IPS-20b (cell line): ENCODE measurements around the gene NRAS.

Source experiments
- H3K27ac ChIP-seq: one replicate; pipeline ENCODE4 v1.5.1; 2013; ENCODE audit warnings: low read length
- H3K27me3 ChIP-seq: 2 replicates; pipeline ENCODE4 v1.6.1; 2013; ENCODE audit warnings: mild to moderate bottlenecking, low read length, inconsistent platforms; ENCODE audit not compliant: insufficient read depth
- H3K36me3 ChIP-seq: 2 replicates; pipeline ENCODE4 v1.6.1; 2013; ENCODE audit warnings: low read depth, mild to moderate bottlenecking, inconsistent platforms, low read length, moderate library complexity; ENCODE audit not compliant: insufficient read depth
- H3K4me1 ChIP-seq: 2 replicates; pipeline ENCODE4 v1.6.1; 2013; ENCODE audit warnings: mild to moderate bottlenecking, control low read depth, inconsistent platforms, low read length, moderate library complexity; ENCODE audit not compliant: insufficient read depth
- H3K4me3 ChIP-seq: 2 replicates; pipeline ENCODE4 v1.5.1; 2013; ENCODE audit warnings: mild to moderate bottlenecking, low read length, inconsistent platforms
- H3K9ac ChIP-seq: 2 replicates; pipeline ENCODE4 v1.6.1; 2013; ENCODE audit warnings: low read depth, mild to moderate bottlenecking, inconsistent platforms, low read length, moderate library complexity
- H3K9me3 ChIP-seq: 2 replicates; pipeline ENCODE4 v1.6.1; 2013; ENCODE audit warnings: mild to moderate bottlenecking, low read depth, low read length, inconsistent platforms; ENCODE audit not compliant: insufficient read depth

NRAS gene

DNA sequence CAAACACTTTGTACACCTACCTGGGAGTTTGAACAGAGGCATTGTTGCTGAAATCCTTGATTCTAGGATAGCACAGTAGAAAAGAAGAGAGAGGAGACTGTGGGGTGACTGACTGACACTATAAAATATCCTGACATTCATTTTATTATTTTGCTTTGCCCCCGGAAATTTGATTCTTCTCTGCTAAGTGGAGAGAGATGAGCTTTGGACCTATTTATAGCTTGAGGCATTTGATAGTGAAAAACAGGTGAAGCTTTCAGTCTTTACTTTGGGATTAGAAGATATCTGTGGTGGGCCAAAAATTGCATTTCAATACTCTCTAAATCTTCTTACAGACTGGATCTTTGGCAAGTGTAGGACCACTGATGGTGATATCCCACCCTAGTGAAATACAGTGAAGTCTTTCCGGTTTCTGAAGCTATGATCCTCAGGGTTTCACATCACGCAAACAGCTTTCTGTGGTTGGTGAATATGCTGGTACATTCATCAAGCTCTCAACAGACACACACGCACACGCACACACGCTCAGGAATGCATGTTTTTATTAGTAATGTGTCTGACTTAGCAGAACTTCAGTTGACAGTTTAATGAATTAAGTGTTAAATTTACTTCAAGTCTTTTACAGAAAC, 21.0 kb downstream of the NRAS start, which contains the start of gene AMPD1:
AMPD1 (minus strand) TSS at position 117 of the 629 bp plus-strand sequence; CDS start at position 42, 75 bp downstream.
- Histone ChIP-seq H3K9ac (no peak within 1 kb of the TSS), H3K27me3 (no peaks in the 10 kb centered on the region), H3K4me3 (no peak within 1 kb of the TSS), H3K27ac (no peak within 1 kb of the TSS), H3K9me3 (no peaks in the 10 kb centered on the region), H3K36me3 (no peaks in the 10 kb centered on the region), H3K4me1 (no peaks in the 10 kb centered on the region)

- Histone ChIP-seq H3K27ac (no peak overlapping the region), H3K9me3 (no peaks in the 10 kb centered on the region), H3K36me3 (no peaks in the 10 kb centered on the region), H3K4me1 (no peaks in the 10 kb centered on the region), H3K27me3 (no peaks in the 10 kb centered on the region), H3K4me3 (no peak overlapping the region), H3K9ac (no peak overlapping the region)
These were observed 21.8 kb downstream of the NRAS start for GRCh38 chr1:114694540-114695310.

GRCh38 chr1:114692947-114693346, 23.6 kb downstream of the NRAS start:
- Histone ChIP-seq H3K4me3 (no peak overlapping the region), H3K9ac (no peak overlapping the region), H3K9me3 (no peaks in the 10 kb centered on the region), H3K4me1 (no peaks in the 10 kb centered on the region), H3K36me3 (no peaks in the 10 kb centered on the region), H3K27ac (no peak overlapping the region), H3K27me3 (no peaks in the 10 kb centered on the region)

DNA sequence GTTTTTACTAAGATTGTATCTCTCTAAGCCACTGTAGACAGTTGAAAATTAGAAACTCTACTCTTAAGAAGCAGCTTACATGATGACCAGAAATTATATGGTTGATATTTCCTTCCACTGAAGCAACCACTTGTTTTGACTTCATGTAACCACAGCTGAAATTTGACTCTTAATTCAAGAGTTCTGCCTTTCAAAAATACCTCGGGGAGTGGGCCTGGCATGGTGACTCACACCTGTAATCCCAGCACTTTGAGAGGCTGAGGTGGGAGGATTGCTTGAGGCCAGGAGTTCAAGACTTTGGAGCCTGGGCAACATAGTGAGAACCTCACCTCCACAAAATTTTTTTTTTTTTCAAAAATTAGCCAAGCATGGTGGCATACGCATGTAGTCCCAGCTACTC, 25.5 kb downstream of the NRAS start:
- Histone ChIP-seq H3K4me1 (no peaks in the 10 kb centered on the region), H3K9ac (no peak overlapping the region), H3K4me3 (no peak overlapping the region), H3K27ac (no peak overlapping the region), H3K27me3 (no peaks in the 10 kb centered on the region; the same call in 1 of the 2 replicates), H3K36me3 (no peaks in the 10 kb centered on the region), H3K9me3 (no peaks in the 10 kb centered on the region)

- Histone ChIP-seq H3K9me3 (no peaks in the 10 kb centered on the region), H3K9ac (no peak overlapping the region), H3K4me1 (no peaks in the 10 kb centered on the region), H3K36me3 (no peaks in the 10 kb centered on the region), H3K27ac (no peak overlapping the region), H3K4me3 (no peak overlapping the region), H3K27me3 (no peaks in the 10 kb centered on the region; the same call in 1 of the 2 replicates)
These were observed 26.4 kb downstream of the NRAS start for GRCh38 chr1:114690148-114690547.

- no peaks in the 10 kb centered on the region; the same call in 1 of the 2 replicates for H3K27me3 ChIP-seq
- no peak overlapping the region for H3K27ac ChIP-seq
- H3K4me1 ChIP-seq = no peaks in the 10 kb centered on the region
- H3K9me3 ChIP-seq = no peaks in the 10 kb centered on the region
- H3K9ac ChIP-seq = no peak overlapping the region
- H3K36me3 ChIP-seq = no peaks in the 10 kb centered on the region
- no peak overlapping the region for H3K4me3 ChIP-seq
These were observed 28.0 kb downstream of the NRAS start for GRCh38 chr1:114688526-114688925.

GRCh38 chr1:114685851-114686250, 30.7 kb downstream of the NRAS start:
- Histone ChIP-seq H3K27me3 (no peaks in the 10 kb centered on the region; the same call in 1 of the 2 replicates), H3K4me3 (no peak overlapping the region), H3K27ac (no peak overlapping the region), H3K9me3 (no peaks in the 10 kb centered on the region), H3K9ac (no peak overlapping the region), H3K36me3 (no peaks in the 10 kb centered on the region), H3K4me1 (no peaks in the 10 kb centered on the region)

DNA sequence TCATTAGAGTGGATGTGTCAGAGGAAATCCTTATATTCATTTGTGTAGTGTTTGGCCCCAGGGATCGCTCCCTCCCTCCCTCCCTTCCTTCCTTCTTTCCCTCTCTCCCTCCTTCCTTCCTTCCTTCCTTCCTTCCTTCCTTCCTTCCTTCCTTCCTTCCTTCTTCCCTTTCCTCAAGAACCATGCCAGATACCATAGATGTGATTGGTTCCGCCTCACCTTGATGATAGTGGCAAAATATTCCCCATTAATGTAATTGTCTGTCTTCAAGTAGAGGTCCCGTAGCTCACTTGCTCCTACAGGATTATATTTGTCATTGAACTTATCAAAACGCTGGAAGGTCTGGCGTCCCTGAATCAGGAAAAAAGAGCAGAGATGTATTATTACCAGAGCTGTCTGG, 38.9 kb downstream of the NRAS start:
- Histone ChIP-seq H3K36me3 (no peaks in the 10 kb centered on the region), H3K27me3 (peaks cover 14% of the 10 kb centered on the region; the same call in 1 of the 2 replicates), H3K9me3 (no peaks in the 10 kb centered on the region; the same call in 1 of the 2 replicates), H3K27ac (no peak overlapping the region), H3K9ac (no peak overlapping the region), H3K4me1 (no peaks in the 10 kb centered on the region), H3K4me3 (no peak overlapping the region)

DNA sequence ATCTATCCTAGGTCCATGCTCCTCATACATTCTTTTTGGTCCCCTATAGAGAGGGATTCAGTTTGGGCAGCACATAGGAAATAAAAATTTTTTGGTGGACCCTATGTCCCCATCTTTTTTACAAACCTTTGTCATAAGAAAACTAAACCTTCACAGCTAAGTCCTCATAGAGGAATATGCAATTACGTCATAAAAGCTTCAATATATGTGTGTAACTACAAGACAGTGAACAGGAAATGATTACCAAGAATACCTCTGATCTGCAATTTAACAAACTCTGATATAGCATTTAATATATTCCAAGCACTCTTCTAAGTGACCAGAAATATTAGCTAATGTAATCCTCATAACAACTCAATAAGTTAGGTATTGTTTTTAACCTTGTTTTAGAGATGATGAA, 40.5 kb downstream of the NRAS start:
- Histone ChIP-seq H3K9ac (no peak overlapping the region), H3K27ac (no peak overlapping the region), H3K9me3 (no peaks in the 10 kb centered on the region; the same call in 1 of the 2 replicates), H3K27me3 (peaks cover 26% of the 10 kb centered on the region), H3K36me3 (no peaks in the 10 kb centered on the region), H3K4me3 (no peak overlapping the region), H3K4me1 (no peaks in the 10 kb centered on the region)

- Histone ChIP-seq H3K27me3 (peaks cover 47% of the 10 kb centered on the region), H3K4me1 (peaks cover 6% of the 10 kb centered on the region; the same call in 1 of the 2 replicates), H3K9ac (no peak overlapping the region), H3K27ac (no peak overlapping the region), H3K9me3 (no peaks in the 10 kb centered on the region; the same call in 1 of the 2 replicates), H3K36me3 (no peaks in the 10 kb centered on the region), H3K4me3 (no peak overlapping the region)
These were observed 44.7 kb downstream of the NRAS start for GRCh38 chr1:114671939-114672275.

DNA sequence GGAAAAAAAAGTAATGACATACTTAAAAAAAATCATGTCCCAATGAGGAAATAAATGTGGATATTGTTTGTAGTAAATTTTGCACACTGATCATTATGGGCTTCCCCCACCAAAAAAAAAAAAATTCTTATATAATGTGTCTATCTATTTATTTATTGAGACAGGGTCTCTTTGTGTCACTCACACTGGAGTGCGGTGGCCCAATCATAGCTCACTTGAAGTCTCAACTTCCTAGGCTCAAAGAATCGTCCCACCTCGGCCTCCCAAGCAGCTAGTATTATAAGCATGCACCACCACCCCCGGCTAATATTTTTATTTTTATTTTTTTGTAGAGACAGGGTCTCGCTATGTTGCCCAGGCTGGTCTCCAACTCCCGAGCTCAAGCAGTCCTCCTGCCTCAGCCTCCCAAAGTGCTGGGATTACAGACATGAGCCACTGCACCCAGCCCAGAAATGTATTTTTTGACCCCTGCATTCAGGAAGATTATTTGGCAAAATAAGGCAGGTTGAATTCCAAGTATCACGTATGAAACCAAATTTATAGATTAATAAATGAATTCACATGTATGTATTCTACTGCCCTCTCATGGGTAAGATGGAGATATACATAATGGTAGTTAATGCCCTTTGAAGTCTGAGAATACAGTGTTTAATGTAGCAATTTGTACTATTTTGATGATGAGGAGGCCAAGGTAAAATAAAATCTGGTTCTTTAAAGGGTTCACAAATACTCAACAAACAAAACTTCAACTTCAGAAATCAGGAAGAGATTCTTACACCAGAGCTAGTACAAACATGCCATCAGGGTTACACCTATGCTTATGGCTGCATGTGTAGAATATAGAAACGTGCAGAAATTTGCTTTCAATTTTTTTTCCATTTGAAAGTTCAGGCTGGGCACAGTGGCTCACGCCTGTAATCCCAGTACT, 45.3 kb downstream of the NRAS start:
- H3K27ac ChIP-seq = no peak overlapping the region
- no peak overlapping the region for H3K9ac ChIP-seq

More for the DNA sequence above, 45.3 kb downstream of the NRAS start:
- Histone ChIP-seq H3K9me3 (no peaks in the 10 kb centered on the region; the same call in 1 of the 2 replicates), H3K36me3 (no peaks in the 10 kb centered on the region), H3K4me1 (peaks cover 6% of the 10 kb centered on the region; the same call in 1 of the 2 replicates), H3K27me3 (peaks cover 47% of the 10 kb centered on the region), H3K4me3 (0 out of 2 replicates have a peak overlapping the region, but pooled peaks have one; percentile 38)
